T-helper 17 cell (primary cell): ENCODE results near the gene SEC63. TPM values are rescaled to one million over a fixed set of nuclear protein-coding genes. Genes with fewer than 3 reads are reported as not detected.
"Not testable (repeated sequence)": the region's sequence is repeated elsewhere in the genome, so short reads cannot be mapped to it uniquely, and the experiment has no call there.

Experiments
- ATAC-seq: fragments of 150-1000 bp; cut with Tn5 transposase; 2 replicates; pipeline ENCODE4 v1.10.0; 2021; ENCODE audit warnings: mild to moderate bottlenecking, moderate library complexity
- DNase-seq, 3 donors: peaks; one replicate each; pipeline versions ENCODE4 v3.0.0 to v3.0.0-alpha.2; 2020 to 2021
- H3K9me3 ChIP-seq: one replicate; pipeline ENCODE4 v1.7.0; 2013; ENCODE audit warnings: low read length, mild to moderate bottlenecking; ENCODE audit not compliant: control insufficient read depth, poor library complexity, severe bottlenecking
- H3K27ac Mint-ChIP-seq: one replicate; pipeline ENCODE4 v1.8.0; 2022; ENCODE audit warnings: mild to moderate bottlenecking, moderate library complexity, mixed read lengths
- H3K27me3 Mint-ChIP-seq: one replicate; pipeline ENCODE4 v1.8.0; 2022; ENCODE audit warnings: mixed read lengths
- H3K36me3 Mint-ChIP-seq: one replicate; pipeline ENCODE4 v1.8.0; 2022; ENCODE audit warnings: low read depth, mixed read lengths
- H3K4me1 Mint-ChIP-seq: one replicate; pipeline ENCODE4 v1.8.0; 2022; ENCODE audit warnings: mild to moderate bottlenecking, mixed read lengths
- H3K4me3 Mint-ChIP-seq: one replicate; pipeline ENCODE4 v1.8.0; 2022; ENCODE audit warnings: mild to moderate bottlenecking, moderate library complexity, mixed read lengths
- total RNA-seq, 4 donors: library from RNA in 2 of 4; stranded (reverse) in 2 of 4; gene quantifications; one replicate each; pipeline ENCODE4 v1.2.3 and lab custom pipeline; 2022 to 2026

The SEC63 gene
- total RNA-seq, 2 donors from 2014 or later, result 76.6 to 86.7 TPM

GRCh38 chr6:107871976-107872375 is 86.0 kb downstream of the SEC63 start:
- ATAC-seq (no peak), DNase-seq (no peak)
- Mint-ChIP-seq H3K4me3 (no peak overlapping the region), H3K4me1 (no peaks in the 10 kb centered on the region), H3K27me3 (no peaks in the 10 kb centered on the region), H3K27ac (no peak overlapping the region), H3K36me3 (peaks cover 6% of the 10 kb centered on the region)
- no peaks in the 10 kb centered on the region for H3K9me3 ChIP-seq

- not testable (repeated sequence) for H3K27ac Mint-ChIP-seq, H3K9me3 ChIP-seq, H3K4me1 Mint-ChIP-seq, ATAC-seq, DNase-seq, H3K4me3 Mint-ChIP-seq, H3K27me3 Mint-ChIP-seq, H3K36me3 Mint-ChIP-seq
Measured at GRCh38 chr6:107871512-107871911, 86.5 kb downstream of the SEC63 start.

GRCh38 chr6:107871016-107871415 is 87.0 kb downstream of the SEC63 start:
- peak overlapping the region; percentile 51 for H3K27ac Mint-ChIP-seq
- H3K4me1 Mint-ChIP-seq, result peaks cover 2% of the 10 kb centered on the region
- no peak for DNase-seq

GRCh38 chr6:107870381-107870780 is 87.6 kb downstream of the SEC63 start:
- Mint-ChIP-seq H3K4me3 (no peak overlapping the region), H3K27ac (peak overlapping the region; percentile 51), H3K27me3 (no peaks in the 10 kb centered on the region), H3K36me3 (peaks cover 3% of the 10 kb centered on the region), H3K4me1 (peaks cover 2% of the 10 kb centered on the region)
- ATAC-seq (no peak), DNase-seq (no peak)
- H3K9me3 ChIP-seq, result no peaks in the 10 kb centered on the region

More at GRCh38 chr6:107871016-107871415, 87.0 kb downstream of the SEC63 start:
- Mint-ChIP-seq H3K4me3 (no peak overlapping the region), H3K36me3 (peaks cover 5% of the 10 kb centered on the region), H3K27me3 (no peaks in the 10 kb centered on the region)
- no peaks in the 10 kb centered on the region for H3K9me3 ChIP-seq
- ATAC-seq, result no peak

GRCh38 chr6:107869871-107870270 is 88.1 kb downstream of the SEC63 start:
- peaks cover 3% of the 10 kb centered on the region for H3K36me3 Mint-ChIP-seq
- H3K27me3 Mint-ChIP-seq, result peaks cover 4% of the 10 kb centered on the region
- no peak overlapping the region for H3K4me3 Mint-ChIP-seq
- H3K9me3 ChIP-seq, result no peaks in the 10 kb centered on the region
- DNase-seq (no peak), ATAC-seq (no peak)
- peak overlapping the region; percentile 51 for H3K27ac Mint-ChIP-seq
- peaks cover 2% of the 10 kb centered on the region for H3K4me1 Mint-ChIP-seq

- H3K4me1 Mint-ChIP-seq, result peaks cover 2% of the 10 kb centered on the region
- H3K9me3 ChIP-seq, result no peaks in the 10 kb centered on the region
- no peak for ATAC-seq
- H3K27ac Mint-ChIP-seq, result peak overlapping the region; percentile 51
- DNase-seq, result no peak
- H3K27me3 Mint-ChIP-seq, result peaks cover 5% of the 10 kb centered on the region
- H3K36me3 Mint-ChIP-seq, result peaks cover 3% of the 10 kb centered on the region
- H3K4me3 Mint-ChIP-seq, result no peak overlapping the region
Measured at GRCh38 chr6:107868867-107869611, 89.0 kb downstream of the SEC63 start.

- no peaks in the 10 kb centered on the region for H3K9me3 ChIP-seq
- Mint-ChIP-seq H3K4me3 (no peak overlapping the region), H3K27ac (no peak overlapping the region), H3K4me1 (peaks cover 2% of the 10 kb centered on the region), H3K36me3 (peaks cover 3% of the 10 kb centered on the region), H3K27me3 (peaks cover 5% of the 10 kb centered on the region)
- ATAC-seq (peak; percentile 10), DNase-seq (no peak)
Measured at GRCh38 chr6:107867302-107867615, 90.7 kb downstream of the SEC63 start.

- H3K4me3 Mint-ChIP-seq, result no peak overlapping the region
- peaks cover 2% of the 10 kb centered on the region for H3K4me1 Mint-ChIP-seq
- H3K9me3 ChIP-seq, result no peaks in the 10 kb centered on the region
- H3K36me3 Mint-ChIP-seq, result peaks cover 3% of the 10 kb centered on the region
- H3K27me3 Mint-ChIP-seq, result peaks cover 5% of the 10 kb centered on the region
- DNase-seq (no peak), ATAC-seq (peak; percentile 74)
- no peak overlapping the region for H3K27ac Mint-ChIP-seq
Measured at GRCh38 chr6:107866606-107867301, 91.3 kb downstream of the SEC63 start.

- Mint-ChIP-seq H3K27ac (no peak overlapping the region), H3K36me3 (no peaks in the 10 kb centered on the region), H3K4me1 (peaks cover 2% of the 10 kb centered on the region), H3K4me3 (no peak overlapping the region), H3K27me3 (peaks cover 5% of the 10 kb centered on the region)
- no peak for ATAC-seq
- H3K9me3 ChIP-seq, result no peaks in the 10 kb centered on the region
- no peak for DNase-seq
Measured at GRCh38 chr6:107864226-107865127, 93.5 kb downstream of the SEC63 start.

GRCh38 chr6:107862383-107862782 is 95.6 kb downstream of the SEC63 start:
- ATAC-seq, result no peak
- Mint-ChIP-seq H3K27ac (no peak overlapping the region), H3K4me3 (no peak overlapping the region), H3K27me3 (peaks cover 5% of the 10 kb centered on the region), H3K36me3 (no peaks in the 10 kb centered on the region), H3K4me1 (peaks cover 2% of the 10 kb centered on the region)
- no peaks in the 10 kb centered on the region for H3K9me3 ChIP-seq
- DNase-seq, result no peak

- not testable (repeated sequence) for H3K27ac Mint-ChIP-seq, H3K36me3 Mint-ChIP-seq, H3K4me1 Mint-ChIP-seq, H3K9me3 ChIP-seq, DNase-seq, H3K4me3 Mint-ChIP-seq, ATAC-seq, H3K27me3 Mint-ChIP-seq
Measured at GRCh38 chr6:107860963-107861362, 97.0 kb downstream of the SEC63 start.

GRCh38 chr6:107860144-107860543 is 97.9 kb downstream of the SEC63 start:
- H3K27ac Mint-ChIP-seq, H3K9me3 ChIP-seq, H3K4me3 Mint-ChIP-seq, H3K4me1 Mint-ChIP-seq, H3K36me3 Mint-ChIP-seq, ATAC-seq, DNase-seq, H3K27me3 Mint-ChIP-seq: not testable (repeated sequence)

GRCh38 chr6:107853230-107853629 is 104.8 kb downstream of the SEC63 start:
- ATAC-seq (no peak), DNase-seq (no peak)
- no peak overlapping the region for H3K27ac Mint-ChIP-seq
- H3K27me3 Mint-ChIP-seq, result no peaks in the 10 kb centered on the region
- H3K9me3 ChIP-seq, result no peaks in the 10 kb centered on the region
- H3K4me3 Mint-ChIP-seq, result no peak overlapping the region
- peaks cover 6% of the 10 kb centered on the region for H3K4me1 Mint-ChIP-seq
- no peaks in the 10 kb centered on the region for H3K36me3 Mint-ChIP-seq
